ENCODE measurements around the gene TWF1.

DNA sequence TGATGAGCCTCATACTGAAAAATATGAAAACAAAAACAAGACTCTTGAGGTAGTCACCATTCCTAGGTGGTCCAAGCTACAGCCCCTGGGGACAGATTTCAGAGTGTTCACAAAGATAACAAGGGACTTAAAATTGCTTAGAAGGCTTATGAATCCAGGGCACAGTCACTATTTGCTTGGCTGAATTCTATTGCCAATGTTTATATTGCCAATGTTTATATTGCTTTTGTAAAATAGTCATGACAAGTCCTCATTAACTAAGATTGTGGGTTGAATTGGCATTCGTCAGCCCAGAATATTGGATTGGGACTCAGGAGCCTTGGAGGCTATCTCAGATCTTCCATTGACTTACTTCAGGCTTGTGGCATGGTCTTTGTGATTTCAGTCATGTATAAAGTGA is 36.1 kb upstream of the TWF1 start:
- TF ChIP-seq, protein P1, sequence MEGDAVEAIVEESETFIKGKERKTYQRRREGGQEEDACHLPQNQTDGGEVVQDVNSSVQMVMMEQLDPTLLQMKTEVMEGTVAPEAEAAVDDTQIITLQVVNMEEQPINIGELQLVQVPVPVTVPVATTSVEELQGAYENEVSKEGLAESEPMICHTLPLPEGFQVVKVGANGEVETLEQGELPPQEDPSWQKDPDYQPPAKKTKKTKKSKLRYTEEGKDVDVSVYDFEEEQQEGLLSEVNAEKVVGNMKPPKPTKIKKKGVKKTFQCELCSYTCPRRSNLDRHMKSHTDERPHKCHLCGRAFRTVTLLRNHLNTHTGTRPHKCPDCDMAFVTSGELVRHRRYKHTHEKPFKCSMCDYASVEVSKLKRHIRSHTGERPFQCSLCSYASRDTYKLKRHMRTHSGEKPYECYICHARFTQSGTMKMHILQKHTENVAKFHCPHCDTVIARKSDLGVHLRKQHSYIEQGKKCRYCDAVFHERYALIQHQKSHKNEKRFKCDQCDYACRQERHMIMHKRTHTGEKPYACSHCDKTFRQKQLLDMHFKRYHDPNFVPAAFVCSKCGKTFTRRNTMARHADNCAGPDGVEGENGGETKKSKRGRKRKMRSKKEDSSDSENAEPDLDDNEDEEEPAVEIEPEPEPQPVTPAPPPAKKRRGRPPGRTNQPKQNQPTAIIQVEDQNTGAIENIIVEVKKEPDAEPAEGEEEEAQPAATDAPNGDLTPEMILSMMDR (conservative IDR thresholded peaks at IDR 0.05), result no peak
- TF ChIP-seq EZH2 (IDR thresholded peaks at IDR 0.05; ENCODE audit: low read depth), result no peak
